ENCODE measurements around the gene SFN. TPM values are rescaled to one million over a fixed set of nuclear protein-coding genes. Genes with fewer than 3 reads are reported as not detected.

The SFN gene
- polyA plus RNA-seq, 2 of the 4 experiments (the other 2 are of a cell fraction): 39.8 to 141 TPM

GRCh38 chr1:26912147-26912490 is 49.2 kb downstream of the SFN start:
- ChIA-PET POLR2A (no interaction called here), CTCF (interaction anchor here (1.5 kb wide), 1 partner anchor 13 kb away, joined by 4 read pairs; no protein-coding TSS in a partner anchor)
- Histone ChIP-seq H3K9me3 (no peaks in the 10 kb centered on the region), H3K4me2 (no peak overlapping the region), H3K4me1 (peaks cover 26% of the 10 kb centered on the region), H3K4me3 (no peak overlapping the region), H3K27ac (no peak overlapping the region)
- WGBS (ENCODE audit: missing lambda C conversion rate): 42% methylated on average over 2 of the region's 2 CpGs
- ATAC-seq (no peak), DNase-seq (ENCODE audit: low read depth in 1 of 2, low spot score in 1 of 2) (no peak), FAIRE-seq (no peak)
- TF ChIP-seq E2F6 (IDR thresholded peaks at IDR 0.05; ENCODE audit: borderline replicate concordance, low read depth) (no peak), MAZ (IDR thresholded peaks at IDR 0.05; ENCODE audit: borderline replicate concordance, low read depth, low read length) (no peak), CEBPB (IDR thresholded peaks at IDR 0.05) (no peak), HEYL (CRISPR knock-in tag; IDR thresholded peaks at IDR 0.05) (no peak), FOSB (CRISPR knock-in tag; IDR thresholded peaks at IDR 0.05) (no peak), HOXB13 (CRISPR knock-in tag; IDR thresholded peaks at IDR 0.05; ENCODE audit: low read depth) (no peak), ELK1 (IDR thresholded peaks at IDR 0.05; ENCODE audit: low read depth, low read length) (no peak), HDAC2 (IDR thresholded peaks at IDR 0.05) (no peak), ZFP36 (IDR thresholded peaks at IDR 0.05; ENCODE audit: borderline replicate concordance, partially characterized antibody) (no peak), TP53 (CRISPR knock-in tag; IDR thresholded peaks at IDR 0.05) (no peak), FOXS1 (CRISPR knock-in tag; IDR thresholded peaks at IDR 0.05) (no peak), ATOH8 (CRISPR knock-in tag; IDR thresholded peaks at IDR 0.05; ENCODE audit: low read depth) (no peak), EP300 (IDR thresholded peaks at IDR 0.05) (no peak), NFE2L2 (conservative IDR thresholded peaks at IDR 0.05; ENCODE audit: low read length) (no peak)

GRCh38 chr1:26913389-26913753 is 50.4 kb downstream of the SFN start:
- no peak for FAIRE-seq
- ATAC-seq: no peak
- Histone ChIP-seq H3K4me2 (no peak overlapping the region), H3K4me3 (no peak overlapping the region), H3K27ac (peak overlapping the region in 1 of 2 experiments; percentile 62; a peak in 2 of 6 replicates), H3K4me1 (peaks cover 22% of the 10 kb centered on the region), H3K9me3 (no peaks in the 10 kb centered on the region)
- DNase-seq (ENCODE audit: low read depth in 1 of 2, low spot score in 1 of 2): no peak
- no peak for TF ChIP-seq EHMT2 (IDR thresholded peaks at IDR 0.05; ENCODE audit: low read depth)
- no peak for TF ChIP-seq CBX8 (IDR thresholded peaks at IDR 0.05)
- TF ChIP-seq HOXB5 (CRISPR knock-in tag; IDR thresholded peaks at IDR 0.05): no peak
- TF ChIP-seq MAX (IDR thresholded peaks at IDR 0.05): no peak
- TF ChIP-seq CHD2 (IDR thresholded peaks at IDR 0.05; ENCODE audit: low read length, partially characterized antibody): no peak
- no peak for TF ChIP-seq JUNB (IDR thresholded peaks at IDR 0.05)
- TF ChIP-seq EP300 (IDR thresholded peaks at IDR 0.05): no peak
- 100% methylated on average over 2 of the region's 5 CpGs for whole genome bisulfite sequencing (ENCODE audit: missing lambda C conversion rate)
- ChIA-PET CTCF (interaction anchor here (0.8 to 0.9 kb wide), 2 partner anchors 35 to 83 kb away, joined by 3 read pairs; no protein-coding TSS in a partner anchor), POLR2A (no interaction called here)

Small RNA genes lying within 50 kb of the gene (small RNA-seq; reads per million reads assigned to genes)
- 0 reads per million in 6 experiments for gene RN7SL165P

Other genes with a start within 250 kb of the SFN start
- gene ARID1A, start 167.1 kb upstream of the SFN start, polyA plus RNA-seq (2011; rRNA removed): 17.4 and 23.9 TPM in 2 replicates
- 21.4 to 24.1 TPM (median 22.4 TPM) in 3 replicates for gene ARID1A, start 167.1 kb upstream of the SFN start, polyA plus RNA-seq (2017; fragmentation: RNase III; extraction: RNeasy Plus Mini Kit Qiagen cat#74134 plus additional on column Dnase treatment)
- 16.2 and 21.7 TPM in 2 replicates for gene PIGV, start 75.2 kb upstream of the SFN start, polyA plus RNA-seq (2011; rRNA removed)
- 6.1 to 7.0 TPM (median 6.6 TPM) in 3 replicates for gene PIGV, start 75.2 kb upstream of the SFN start, polyA plus RNA-seq (2017; fragmentation: RNase III; extraction: RNeasy Plus Mini Kit Qiagen cat#74134 plus additional on column Dnase treatment)
- 20.0 and 27.0 TPM in 2 replicates for gene ZDHHC18, start 36.5 kb upstream of the SFN start, polyA plus RNA-seq (2011; rRNA removed)
- gene ZDHHC18, start 36.5 kb upstream of the SFN start, polyA plus RNA-seq (2017; fragmentation: RNase III; extraction: RNeasy Plus Mini Kit Qiagen cat#74134 plus additional on column Dnase treatment): 15.0 to 16.2 TPM (median 15.7 TPM) in 3 replicates
- gene GPN2, start 27.1 kb downstream of the SFN start, polyA plus RNA-seq (2011; rRNA removed): 18.1 and 23.6 TPM in 2 replicates
- gene GPN2, start 27.1 kb downstream of the SFN start, polyA plus RNA-seq (2017; fragmentation: RNase III; extraction: RNeasy Plus Mini Kit Qiagen cat#74134 plus additional on column Dnase treatment): 16.9 to 18.3 TPM (median 18.1 TPM) in 3 replicates
- gene GPATCH3, start 37.3 kb downstream of the SFN start, polyA plus RNA-seq (2011; rRNA removed): 4.9 and 5.4 TPM in 2 replicates
- gene GPATCH3, start 37.3 kb downstream of the SFN start, polyA plus RNA-seq (2017; fragmentation: RNase III; extraction: RNeasy Plus Mini Kit Qiagen cat#74134 plus additional on column Dnase treatment): 7.0 to 8.7 TPM (median 8.3 TPM) in 3 replicates
- gene NR0B2, start 50.8 kb downstream of the SFN start, polyA plus RNA-seq (2011; rRNA removed): not detected in 2 replicates
- not detected in 3 replicates for gene NR0B2, start 50.8 kb downstream of the SFN start, polyA plus RNA-seq (2017; fragmentation: RNase III; extraction: RNeasy Plus Mini Kit Qiagen cat#74134 plus additional on column Dnase treatment)
- 54.8 and 79.0 TPM in 2 replicates for gene NUDC, start 58.6 kb downstream of the SFN start, polyA plus RNA-seq (2011; rRNA removed)
- 133 to 150 TPM (median 134 TPM) in 3 replicates for gene NUDC, start 58.6 kb downstream of the SFN start, polyA plus RNA-seq (2017; fragmentation: RNase III; extraction: RNeasy Plus Mini Kit Qiagen cat#74134 plus additional on column Dnase treatment)
- gene KDF1, start 97.3 kb downstream of the SFN start, polyA plus RNA-seq (2011; rRNA removed): not detected in 2 replicates
- not detected in 3 replicates for gene KDF1, start 97.3 kb downstream of the SFN start, polyA plus RNA-seq (2017; fragmentation: RNase III; extraction: RNeasy Plus Mini Kit Qiagen cat#74134 plus additional on column Dnase treatment)
- 113 and 134 TPM in 2 replicates for gene TRNP1, start 130.5 kb downstream of the SFN start, polyA plus RNA-seq (2011; rRNA removed)
- 68.5 to 86.3 TPM (median 73.9 TPM) in 3 replicates for gene TRNP1, start 130.5 kb downstream of the SFN start, polyA plus RNA-seq (2017; fragmentation: RNase III; extraction: RNeasy Plus Mini Kit Qiagen cat#74134 plus additional on column Dnase treatment)
- 0.27 and 0.36 TPM in 2 replicates for gene TENT5B, start 149.7 kb downstream of the SFN start, polyA plus RNA-seq (2011; rRNA removed)
- gene TENT5B, start 149.7 kb downstream of the SFN start, polyA plus RNA-seq (2017; fragmentation: RNase III; extraction: RNeasy Plus Mini Kit Qiagen cat#74134 plus additional on column Dnase treatment): 0.98 to 1.2 TPM (median 1.0 TPM) in 3 replicates